Fibroblast of the conjunctiva (primary cell): ENCODE results near the gene FER1L5.
A peak's percentile ranks its signal among the peaks of the same experiment; 100 is the strongest.

Experiments used
- DNase-seq: peaks from one replicate; pipeline ENCODE4 v3.0.0-alpha.2; 2010; ENCODE audit warnings: low read depth

Gene FER1L5

DNA sequence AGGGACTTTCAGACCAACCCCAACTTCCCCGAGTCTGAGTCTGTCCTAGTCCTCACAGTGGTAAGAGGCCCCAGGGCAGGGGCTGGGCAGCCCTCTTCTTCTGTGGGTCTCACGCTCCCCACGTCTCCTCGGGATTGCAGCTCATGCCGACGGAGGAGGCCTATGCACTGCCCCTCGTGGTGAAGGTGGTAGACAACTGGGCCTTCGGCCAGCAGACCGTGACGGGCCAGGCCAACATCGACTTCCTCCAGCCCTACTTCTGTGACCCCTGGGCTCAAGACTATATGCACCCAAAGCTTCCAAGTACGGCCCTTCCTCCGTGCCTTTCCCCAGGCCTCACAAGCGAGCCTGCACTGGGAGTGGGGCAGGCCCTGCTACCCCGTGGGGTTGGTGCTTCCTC is 53.0 kb downstream of the FER1L5 start:
- DNase-seq, result no peak

DNA sequence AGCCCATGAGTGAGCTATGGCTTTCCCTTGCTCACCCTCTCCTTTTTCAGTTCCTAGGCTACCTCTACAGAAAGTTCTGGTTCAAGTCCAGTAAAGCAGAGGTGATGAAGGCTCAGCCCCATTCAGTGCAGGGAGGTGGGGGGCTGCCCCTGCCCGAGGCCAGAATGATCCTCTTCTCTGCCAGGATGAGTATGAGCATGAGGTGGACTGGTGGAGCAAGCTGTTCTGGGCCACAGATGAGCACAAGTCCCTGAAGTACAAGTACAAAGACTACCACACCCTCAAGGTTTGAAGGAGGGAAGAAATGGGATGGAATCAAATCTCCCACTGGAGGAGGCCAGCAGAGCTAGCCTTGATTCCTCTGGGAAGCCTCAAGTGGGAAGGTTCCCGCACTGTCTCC is 54.9 kb downstream of the FER1L5 start:
- no peak for DNase-seq

DNA sequence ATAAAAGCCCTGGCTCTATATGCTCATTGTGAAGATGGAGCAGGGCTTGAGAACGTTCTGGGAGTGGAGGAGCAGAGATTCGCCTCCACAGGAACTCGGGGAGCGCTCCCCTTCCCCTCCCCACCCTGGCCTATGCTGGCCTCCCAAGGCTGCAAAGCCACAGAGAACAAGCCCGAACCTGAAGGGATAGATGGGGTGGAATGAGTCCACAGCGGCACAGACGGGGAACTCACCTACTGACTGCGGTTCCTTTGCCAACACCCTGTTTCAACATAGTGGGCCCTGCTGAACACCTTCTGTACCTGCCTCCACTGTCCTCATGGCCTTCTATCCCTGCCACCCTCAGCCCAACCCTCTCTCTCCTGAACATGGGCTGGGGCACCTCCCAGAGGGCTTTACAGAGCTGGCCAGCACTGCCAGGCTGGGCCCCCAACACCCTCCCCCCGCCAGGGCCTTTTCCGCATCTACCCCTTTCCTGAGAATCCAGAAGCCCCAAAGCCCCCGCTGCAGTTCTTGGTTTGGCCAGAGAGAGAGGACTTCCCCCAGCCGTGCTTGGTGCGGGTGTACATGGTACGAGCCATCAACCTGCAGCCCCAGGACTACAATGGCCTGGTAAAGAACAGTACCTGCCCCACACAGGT is 55.8 kb downstream of the FER1L5 start:
- DNase-seq, result no peak

DNA sequence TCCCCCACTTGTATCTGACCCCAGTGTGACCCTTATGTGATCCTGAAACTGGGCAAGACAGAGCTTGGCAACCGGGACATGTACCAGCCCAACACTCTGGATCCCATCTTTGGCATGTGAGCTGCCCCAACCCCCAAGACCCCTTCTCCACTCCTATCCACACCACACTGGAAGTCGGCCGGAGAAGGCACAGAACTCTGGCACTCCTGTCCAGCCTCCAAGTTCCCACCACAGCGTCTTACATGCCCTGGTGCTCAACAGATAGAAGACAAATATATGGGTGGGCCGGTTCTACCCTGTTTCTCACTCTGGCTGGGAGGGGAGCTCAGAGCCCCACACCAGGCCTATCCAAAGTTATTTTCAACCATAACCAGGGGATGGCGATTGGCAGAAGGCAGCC is 56.5 kb downstream of the FER1L5 start:
- no peak for DNase-seq

DNA sequence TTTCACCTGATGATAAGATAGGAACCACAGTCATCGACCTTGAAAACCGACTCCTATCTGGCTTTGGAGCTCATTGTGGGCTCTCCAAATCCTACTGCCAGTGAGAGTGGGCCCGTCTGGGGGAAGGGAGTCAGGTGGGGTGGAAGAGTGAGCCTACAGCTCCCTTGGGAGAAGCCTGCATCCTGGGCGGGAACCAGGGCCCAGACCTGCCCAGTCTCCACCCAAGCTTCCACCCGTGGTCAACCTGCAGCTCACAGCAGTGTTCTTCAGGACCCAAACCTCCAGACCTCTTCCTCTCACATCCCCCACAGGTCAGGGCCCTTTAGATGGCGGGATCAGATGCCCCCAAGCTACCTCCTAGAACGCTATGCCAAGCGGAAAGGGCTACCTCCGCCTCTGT is 57.1 kb downstream of the FER1L5 start:
- DNase-seq, result no peak

DNA sequence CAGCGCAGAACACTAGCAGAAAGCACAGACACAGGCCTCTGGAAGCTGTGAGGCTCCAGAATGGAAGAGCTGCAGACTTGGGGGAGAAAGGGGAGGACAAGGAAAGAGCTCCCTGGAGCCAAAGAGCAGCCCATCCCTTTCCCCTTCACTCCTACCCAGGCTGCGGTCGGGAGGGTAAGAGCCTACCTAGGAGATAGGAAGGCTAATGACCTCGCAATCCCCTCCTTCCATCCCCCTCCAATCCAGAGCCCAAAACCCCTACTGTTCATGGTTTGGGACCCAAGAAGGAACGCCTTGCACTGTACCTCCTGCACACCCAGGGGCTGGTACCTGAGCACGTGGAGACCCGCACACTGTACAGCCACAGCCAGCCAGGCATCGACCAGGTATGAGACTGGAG is 57.5 kb downstream of the FER1L5 start:
- no peak for DNase-seq

DNA sequence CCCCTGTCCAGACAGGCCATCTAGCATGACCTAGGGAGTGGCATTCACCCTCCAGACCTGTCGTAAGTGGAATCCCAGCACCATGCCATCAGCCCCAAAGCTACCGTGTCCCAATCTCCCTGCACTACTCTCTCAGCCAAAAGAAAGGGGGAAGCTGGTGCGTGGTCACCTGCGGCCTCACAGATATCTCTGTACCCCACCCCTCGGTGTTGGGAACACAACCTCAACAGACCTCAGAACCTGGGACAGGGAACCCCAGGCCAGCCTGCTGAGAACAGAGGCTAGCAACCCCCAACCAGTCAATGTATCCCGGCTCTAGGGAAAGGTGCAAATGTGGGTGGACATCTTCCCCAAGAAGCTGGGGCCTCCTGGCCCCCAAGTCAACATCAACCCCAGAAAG is 59.1 kb downstream of the FER1L5 start:
- no peak for DNase-seq

DNA sequence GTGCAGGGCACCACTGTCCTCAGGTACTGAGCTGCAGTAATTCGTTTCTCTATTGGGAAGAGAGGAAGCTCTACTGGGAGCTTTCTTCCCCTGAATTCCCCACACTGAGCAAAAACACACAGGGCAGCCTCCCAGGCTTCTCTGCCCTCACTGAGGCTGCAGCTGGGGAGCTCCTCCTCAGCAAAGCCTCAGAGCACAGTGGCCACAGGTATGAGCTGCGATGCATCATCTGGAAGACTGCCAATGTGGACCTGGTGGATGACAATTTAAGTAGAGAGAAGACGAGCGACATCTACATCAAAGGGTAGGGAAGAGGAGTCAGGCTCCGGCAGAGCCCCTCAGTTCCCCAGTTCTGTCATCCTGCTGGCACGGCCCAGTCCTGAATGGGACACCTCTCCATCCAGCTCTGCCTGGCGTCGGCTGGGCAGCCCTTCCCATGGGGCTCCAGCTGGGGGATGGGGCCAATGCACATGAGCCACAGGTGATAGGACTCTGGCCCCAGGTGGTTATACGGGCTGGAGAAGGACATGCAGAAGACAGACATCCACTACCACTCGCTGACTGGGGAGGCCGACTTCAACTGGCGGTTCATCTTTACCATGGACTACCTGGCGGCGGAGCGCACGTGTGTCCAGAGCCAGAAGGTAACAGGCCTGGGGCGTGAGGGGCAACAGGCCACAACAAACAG is 59.7 kb downstream of the FER1L5 start:
- DNase-seq, result no peak

DNA sequence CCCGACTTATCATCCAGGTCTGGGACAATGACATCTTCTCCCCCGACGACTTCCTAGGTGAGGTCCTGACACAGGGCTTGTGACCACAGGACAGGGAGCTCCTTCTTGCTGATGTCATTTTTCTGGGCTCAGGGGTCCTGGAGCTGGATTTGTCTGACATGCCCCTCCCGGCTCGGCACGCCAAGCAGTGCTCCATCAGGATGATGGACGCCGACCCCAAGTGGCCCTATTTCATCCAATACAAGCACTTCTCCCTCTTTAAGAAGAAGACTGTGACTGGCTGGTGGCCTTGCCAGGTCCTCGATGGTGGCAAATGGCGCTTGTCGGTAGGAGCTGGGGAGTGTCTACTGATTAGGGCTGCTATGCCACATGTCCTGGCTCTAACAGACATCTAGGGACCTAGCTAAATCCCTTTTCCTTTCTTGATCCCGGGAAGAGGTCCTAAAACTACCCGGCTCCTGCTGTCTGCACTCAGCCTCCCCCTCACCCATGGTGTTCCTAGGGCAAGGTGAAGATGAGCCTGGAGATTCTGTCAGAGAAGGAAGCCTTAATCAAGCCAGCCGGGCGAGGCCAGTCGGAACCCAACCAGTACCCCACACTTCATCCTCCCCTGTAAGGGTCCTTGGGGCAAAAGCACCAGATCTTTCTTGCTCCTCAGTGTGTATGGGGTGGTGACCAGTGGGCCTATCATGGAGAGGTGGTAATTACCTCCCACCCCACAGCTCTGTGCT is 60.6 kb downstream of the FER1L5 start:
- no peak for DNase-seq

DNA sequence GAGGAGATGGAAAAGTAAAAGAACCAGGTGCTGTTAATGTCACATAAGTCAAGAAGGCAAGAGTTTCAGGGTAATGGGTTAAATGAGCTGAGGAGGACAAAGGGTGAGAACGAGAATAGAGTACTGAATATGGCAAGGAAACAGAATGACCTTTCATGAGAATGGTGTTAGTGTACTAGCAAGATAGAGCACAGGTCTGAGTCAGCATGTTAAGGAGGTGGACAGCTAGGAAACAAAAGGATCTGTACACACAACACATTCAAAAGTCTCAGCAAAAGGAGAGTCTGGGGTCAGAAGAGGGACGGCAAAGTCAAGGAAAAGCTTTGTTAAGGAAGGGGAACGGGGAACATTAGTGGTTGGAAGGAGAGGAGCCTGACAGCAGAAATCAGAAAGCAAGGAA is 68.4 kb downstream of the FER1L5 start:
- DNase-seq, result no peak

DNA sequence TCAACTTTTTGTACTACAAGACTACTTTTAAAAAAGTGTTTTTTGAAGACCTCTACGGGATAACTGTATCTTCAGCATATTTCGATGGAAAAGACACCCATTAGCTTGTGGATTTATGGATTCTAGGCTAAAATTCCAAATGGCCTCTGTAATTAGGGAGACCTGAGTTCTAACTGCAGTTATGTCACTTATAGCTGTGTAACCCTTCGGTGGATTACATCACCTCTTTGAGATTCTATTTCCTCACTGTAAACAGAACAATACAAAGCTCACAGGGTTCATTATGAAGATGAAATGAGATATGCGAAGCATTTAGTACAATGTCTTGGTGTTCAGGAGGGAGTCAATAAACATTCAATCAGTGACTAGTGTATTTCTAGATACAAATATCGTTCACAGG is 73.1 kb downstream of the FER1L5 start:
- no peak for DNase-seq

DNA sequence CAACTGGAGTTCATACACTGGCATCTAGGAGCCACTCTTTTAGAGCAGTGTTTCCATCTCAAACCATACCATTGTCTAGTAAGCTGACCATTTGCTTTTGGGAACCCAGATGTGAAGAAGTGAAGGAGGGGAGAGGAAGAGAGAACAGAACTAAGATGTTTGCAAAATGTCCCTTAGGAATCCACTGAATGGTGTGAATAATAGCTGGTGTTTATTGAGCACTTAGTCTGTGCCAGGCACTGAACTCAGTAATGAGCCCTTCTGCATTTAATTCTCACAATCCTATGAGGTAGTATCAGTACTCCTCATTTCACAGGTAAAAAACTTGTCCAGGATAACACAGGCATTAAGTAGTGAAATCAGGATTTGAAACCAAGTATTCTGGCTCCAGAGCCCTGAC is 73.8 kb downstream of the FER1L5 start:
- DNase-seq, result no peak

DNA sequence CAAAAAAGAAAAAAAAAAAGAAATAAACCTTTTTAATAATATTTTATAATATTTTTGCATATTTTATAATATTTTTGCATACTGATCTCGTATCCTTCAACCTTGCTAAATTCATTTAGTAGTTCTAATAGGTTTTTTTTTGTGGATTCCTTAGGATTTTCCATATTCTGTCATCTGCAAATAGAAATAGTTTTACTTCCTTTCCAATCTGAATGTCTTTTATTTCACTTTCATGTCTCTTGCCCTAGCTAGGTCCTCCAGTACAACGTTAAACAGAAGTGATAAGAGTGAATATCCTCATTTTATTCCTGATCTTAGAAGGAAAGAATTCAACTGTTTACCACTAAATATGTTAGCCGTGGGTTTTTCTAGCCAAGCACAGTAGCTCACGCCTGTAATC is 83.6 kb downstream of the FER1L5 start:
- DNase-seq, result no peak

DNA sequence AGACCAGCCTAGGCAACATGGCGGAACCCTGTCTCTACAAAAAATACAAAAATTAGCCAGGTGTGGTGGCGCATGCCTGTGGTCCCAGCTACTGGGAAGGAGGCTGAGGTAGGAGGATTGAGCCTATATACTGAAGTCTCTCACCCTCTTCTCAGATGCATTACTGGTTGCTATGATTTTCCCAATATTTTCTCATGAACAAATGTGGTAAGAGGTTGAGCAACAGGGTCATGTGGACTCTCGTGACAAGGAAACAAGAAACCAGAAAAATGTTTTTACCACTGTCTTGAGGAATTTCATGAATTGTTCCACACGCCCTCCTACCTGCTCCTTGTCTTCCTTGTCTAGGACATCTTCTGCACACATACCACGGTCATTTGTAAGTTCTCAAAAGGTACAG is 84.9 kb downstream of the FER1L5 start:
- no peak for DNase-seq

DNA sequence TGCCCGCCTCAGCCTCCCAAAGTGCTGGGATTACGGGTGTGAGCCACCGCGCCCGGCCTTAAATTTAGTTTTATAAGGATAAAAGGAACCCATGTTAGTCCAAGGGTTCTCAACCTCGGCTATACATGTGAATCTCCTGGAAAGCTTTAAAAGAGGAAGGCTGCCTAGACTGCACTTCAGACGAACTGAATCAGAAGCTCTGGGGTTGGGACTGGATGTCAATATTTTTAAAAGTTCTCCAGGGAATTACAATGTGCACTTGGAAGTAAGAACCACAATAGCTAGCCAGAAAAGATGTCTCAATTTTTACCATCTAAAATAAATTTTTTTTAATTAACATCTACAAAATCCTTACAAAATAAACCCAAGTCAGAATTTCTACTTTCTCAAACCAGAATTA is 87.2 kb downstream of the FER1L5 start:
- no peak for DNase-seq

DNA sequence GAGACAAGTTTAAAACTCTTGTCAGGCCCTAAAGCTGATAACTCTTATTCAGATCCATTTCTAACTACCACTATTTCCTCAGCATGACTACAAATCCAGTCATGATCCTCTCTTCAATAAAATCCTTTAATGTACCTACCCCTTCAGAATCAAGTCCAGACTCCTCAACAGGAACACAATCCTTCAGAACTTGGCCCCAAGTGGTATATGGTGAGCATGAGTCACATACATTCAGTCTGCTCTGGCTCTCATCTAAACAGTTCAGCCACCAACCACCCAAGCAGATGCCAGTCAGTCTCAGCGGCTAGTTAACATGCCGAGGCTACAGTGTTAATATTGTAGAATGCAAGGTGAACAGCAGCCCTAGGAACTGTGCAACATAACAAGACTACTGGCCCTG is 87.6 kb downstream of the FER1L5 start:
- no peak for DNase-seq

DNA sequence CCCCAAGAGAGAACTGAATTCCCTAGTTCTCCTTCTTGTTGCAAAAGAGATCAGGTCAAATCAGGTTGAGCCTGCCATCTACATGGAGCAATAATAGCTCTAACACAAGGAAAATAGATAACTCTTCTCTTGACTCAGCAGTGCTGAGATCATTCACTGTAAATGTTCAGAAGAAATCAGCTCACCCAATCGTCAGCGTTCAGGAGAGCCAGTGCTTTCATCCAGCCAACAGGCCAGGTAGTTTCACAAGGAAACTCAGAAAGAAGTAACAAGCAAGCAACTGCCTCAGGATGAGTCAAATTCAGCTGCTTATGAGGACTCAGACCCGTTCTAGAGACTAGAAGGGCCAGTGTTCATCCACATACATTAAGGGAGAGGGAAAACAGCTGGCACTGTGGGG is 91.4 kb downstream of the FER1L5 start:
- DNase-seq, result no peak

DNA sequence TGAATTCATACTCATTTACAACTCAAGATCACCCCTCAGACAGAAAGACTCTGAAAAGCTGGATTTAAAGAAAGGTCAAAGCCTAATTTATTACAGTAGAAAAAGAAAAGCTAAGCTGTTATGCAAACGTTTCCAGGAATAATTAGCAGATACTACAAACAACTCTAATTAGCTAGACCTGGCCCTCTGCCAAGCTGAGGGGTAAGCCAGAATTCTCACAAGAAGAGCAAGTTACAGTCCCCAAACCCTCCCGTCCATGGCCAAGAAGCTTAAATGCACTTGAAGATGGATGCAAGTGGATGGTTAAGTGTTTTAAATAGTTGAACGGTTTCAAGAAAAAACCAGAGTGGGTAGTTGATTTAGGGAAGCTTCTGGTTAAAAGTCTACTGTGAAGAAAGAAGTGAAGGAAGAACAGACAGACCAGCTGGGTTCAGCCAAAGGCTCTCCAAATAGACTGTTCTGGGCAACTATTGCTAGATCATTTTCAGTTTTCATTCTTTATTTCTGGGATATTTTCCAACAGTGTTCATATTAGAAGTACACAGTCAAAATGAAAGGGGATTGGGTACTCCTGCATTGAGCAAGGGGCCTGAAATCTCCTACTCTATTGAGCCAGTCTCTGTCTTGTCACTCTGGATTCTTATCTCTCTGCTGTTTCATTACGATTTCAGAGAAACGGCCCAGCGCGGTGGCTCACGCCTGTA is 92.5 kb downstream of the FER1L5 start:
- peak; percentile 33 for DNase-seq

DNA sequence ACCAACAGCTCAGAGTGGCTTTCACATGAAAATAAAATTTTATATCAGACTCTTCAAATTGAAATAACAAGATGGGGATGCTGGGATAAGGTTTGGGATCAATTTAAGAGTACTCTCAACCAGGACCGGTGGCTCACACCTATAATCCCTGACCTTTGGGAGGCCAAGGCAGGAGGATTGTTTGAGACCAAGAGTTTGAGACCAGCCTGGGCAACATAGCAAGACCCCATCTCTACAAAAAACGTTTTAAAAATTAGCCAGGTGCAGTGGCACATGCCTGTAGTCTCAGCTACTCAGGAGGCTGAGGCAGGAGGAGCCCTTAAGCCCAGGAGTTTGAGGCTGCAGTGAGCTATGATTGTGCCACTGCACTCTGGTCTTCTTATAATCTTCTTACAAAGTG is 94.7 kb downstream of the FER1L5 start:
- DNase-seq, result no peak

DNA sequence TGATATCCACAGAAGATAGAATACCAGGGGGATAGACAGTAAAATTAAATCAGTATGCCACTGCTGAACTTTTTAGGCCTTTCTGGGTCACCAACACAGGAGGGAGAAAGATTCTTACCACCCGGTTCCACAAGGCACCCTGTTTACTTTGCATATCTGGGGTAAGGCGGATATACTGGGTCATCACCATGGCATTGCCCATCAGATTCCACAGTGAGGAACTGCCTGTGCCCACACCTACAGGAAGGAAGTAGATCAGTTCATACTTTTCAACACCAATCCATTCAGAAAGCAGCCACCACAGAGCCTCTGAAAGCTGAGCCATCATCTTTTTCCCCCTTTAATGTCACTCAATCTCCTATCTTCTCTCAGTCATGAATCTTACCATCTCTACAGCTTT is 95.3 kb downstream of the FER1L5 start:
- no peak for DNase-seq

DNA sequence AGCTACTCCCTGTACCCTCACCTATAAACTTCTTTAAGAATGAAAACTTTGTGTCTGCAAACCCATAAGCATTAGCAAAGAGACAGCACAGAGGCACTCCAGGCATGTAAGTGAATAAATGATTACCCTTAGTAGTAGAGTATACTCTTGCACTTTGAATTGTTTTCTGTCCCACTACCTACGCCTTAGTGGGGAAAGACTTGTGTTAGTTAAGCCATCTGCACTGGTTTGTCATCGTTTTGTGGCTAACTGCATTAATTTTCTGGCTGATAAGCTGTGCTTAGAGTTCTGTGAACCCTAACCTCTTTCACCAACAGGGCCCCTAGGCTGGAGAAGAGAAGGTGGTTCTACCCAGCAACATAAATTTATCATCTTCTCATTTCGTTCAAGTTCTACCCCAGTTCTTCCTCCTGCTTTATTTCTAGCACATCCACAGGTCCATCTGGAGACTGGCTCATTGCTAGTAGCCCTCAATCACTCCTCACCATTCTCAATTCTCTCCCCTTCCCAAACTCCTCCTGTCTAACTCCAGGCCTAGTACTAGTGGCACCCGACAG is 96.6 kb downstream of the FER1L5 start:
- no peak for DNase-seq

DNA sequence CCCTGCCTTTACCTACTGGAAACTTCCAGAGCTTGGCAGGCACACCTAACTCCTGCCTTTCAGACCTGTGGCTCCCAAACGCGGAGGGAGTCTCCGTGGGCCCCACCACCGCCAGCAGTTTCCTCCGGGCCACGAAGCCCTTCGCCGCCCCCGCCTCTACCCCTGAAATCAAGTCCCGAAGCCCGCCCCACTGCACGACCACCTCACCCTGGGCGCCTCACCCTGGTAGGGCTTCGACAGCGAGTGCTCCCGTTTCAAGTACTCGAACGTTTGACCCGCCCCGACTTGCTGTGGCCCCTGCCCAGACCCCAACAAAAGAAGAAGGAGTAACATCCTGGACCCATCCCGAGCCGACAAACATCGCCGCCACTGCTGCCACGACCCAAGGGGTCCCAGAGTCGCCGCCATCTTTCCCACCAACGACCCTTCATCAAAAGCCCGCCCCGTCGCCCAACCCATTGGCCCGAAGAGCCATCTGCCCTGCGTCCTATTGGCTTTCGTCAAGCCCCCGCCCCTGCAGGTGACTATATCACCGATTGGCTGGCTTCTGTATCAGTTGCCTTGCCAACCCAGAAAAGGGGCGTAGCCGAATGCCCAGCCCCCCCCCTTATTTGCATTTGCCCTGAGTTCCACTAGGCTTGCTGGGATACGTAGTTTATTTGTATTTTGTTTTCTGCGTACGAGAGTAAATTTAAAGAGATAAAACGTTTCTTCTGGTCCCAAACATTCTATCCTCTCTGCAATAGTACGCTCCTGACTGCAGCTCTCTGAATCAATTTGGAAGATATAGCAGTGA is 97.3 kb downstream of the FER1L5 start, which contains the start of gene LMAN2L:
Gene LMAN2L (minus strand): TSS at position 432 of the 796 bp plus-strand sequence. CDS start 24 bp downstream, at position 408.
- DNase-seq, result peak; percentile 96
